HG03108 (cell line): ENCODE data around the gene SPAM1.
"Not testable (repeated sequence)": the region's sequence is repeated elsewhere in the genome, so short reads cannot be mapped to it uniquely, and the experiment has no call there.

Experiments used
- ATAC-seq: cut with Tn5 transposase; IDR thresholded peaks from one replicate; pipeline ENCODE4 v1.9.1; 2021; ENCODE audit warnings: moderate library complexity; ENCODE audit not compliant: unreplicated experiment

Gene SPAM1

DNA sequence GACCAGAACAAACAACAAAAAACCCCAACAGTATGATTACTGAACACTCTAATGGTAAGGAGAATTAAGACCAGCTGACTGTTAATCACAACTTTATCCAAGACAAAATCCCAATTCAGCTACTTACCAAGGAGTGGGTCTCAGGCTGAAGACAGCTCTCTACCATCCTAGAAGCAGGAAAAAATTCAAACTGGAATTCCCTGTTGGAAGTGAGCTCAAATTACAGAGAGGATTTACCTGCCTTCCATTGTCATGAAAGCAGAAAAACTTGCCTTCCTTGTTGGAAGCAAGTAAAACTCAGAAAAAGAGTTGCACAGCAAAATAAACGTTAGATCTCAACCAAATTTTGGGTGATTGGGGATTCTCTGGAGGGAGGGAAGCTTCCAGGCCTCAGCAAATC is 20.9 kb downstream of the SPAM1 start:
- ATAC-seq, result no peak

- ATAC-seq, result no peak
Observed at GRCh38 chr7:123948136-123948535, 23.1 kb downstream of the SPAM1 start.

GRCh38 chr7:123958186-123958703 is 33.2 kb downstream of the SPAM1 start:
- no peak for ATAC-seq

GRCh38 chr7:123961771-123962170 is 36.7 kb downstream of the SPAM1 start:
- ATAC-seq, result no peak

- no peak for ATAC-seq
Observed at GRCh38 chr7:123966936-123967335, 41.9 kb downstream of the SPAM1 start.

DNA sequence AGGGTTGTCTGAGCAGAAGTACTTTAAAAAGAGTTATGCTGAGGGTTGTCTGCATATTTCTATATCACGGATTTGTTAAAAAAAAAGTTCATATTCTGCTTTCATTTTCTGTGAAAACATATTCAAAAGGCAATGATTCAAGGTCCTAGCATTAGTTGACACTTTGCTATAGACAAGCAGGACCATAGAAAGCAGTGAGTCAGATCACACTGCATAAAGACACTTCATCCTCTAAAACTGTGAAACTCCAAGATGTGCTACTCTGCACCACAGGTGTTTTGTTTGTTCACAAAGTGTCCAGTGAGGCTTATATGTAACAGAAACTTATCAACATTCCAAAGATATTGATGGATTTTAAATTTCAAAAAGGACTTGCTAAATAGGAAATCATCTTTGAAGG is 47.0 kb downstream of the SPAM1 start:
- no peak for ATAC-seq

GRCh38 chr7:123972831-123973230 is 47.8 kb downstream of the SPAM1 start:
- no peak for ATAC-seq

- ATAC-seq, result no peak
Observed at GRCh38 chr7:123974326-123974908, 49.4 kb downstream of the SPAM1 start.

GRCh38 chr7:123975084-123975483 is 50.0 kb downstream of the SPAM1 start:
- no peak for ATAC-seq

GRCh38 chr7:123977081-123977480 is 52.0 kb downstream of the SPAM1 start:
- ATAC-seq, result no peak

DNA sequence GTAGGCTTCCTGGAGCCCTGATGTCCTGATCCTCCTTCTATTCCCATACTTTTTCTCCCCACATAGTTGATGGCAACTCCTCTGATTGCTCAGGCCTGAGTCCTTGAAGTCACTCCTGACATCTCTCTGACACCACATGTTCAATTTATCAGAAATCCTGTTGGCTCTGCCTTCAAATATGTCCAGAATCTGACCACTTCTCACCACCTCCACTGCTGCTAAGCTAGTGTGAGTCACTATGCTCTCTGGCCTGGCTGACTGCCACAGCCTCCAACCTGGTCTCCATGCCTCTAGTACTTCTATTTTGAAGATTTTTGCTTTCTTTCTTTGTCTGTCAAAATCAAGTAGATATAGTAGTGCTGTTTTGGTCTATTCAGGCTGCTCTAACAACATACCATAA is 54.8 kb downstream of the SPAM1 start:
- no peak for ATAC-seq

DNA sequence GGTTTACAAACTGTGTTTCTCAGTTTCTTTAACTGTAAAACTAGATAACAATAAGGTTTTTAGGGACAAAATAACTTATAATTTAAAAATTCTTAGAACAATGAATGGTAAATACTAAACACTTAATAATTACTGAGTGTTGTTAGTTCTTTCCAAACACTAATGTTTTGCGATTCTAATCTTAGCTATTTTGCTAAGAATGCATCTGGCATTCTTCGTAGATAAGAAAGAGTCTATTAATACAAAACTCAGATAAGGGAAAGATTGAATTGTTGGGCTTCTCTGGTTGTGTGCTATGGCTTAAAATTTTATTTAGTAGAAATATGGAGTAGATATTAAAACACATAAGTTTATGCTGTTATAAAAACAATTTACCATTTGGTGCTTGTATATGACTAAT is 62.4 kb downstream of the SPAM1 start:
- no peak for ATAC-seq

- ATAC-seq, result no peak
Observed at GRCh38 chr7:123992913-123993518, 68.0 kb downstream of the SPAM1 start.

DNA sequence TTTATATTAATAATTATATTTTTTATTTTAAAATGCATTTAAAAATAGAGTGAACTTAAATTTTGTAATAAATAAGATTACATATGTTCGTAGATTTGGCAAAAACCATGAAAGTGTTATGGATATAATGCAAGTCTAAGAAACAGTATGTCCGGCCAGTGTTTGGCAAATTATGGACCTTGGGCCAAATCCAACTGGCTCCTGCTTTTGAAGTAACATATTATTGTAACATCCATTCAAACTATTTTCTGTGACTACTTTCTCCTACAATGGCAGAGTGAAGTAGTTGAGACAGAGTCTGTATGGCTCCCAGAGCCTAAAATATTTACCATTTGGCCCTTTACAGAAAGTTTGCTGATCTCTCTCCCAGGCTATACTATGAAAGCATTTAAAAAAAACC is 69.0 kb downstream of the SPAM1 start:
- no peak for ATAC-seq

DNA sequence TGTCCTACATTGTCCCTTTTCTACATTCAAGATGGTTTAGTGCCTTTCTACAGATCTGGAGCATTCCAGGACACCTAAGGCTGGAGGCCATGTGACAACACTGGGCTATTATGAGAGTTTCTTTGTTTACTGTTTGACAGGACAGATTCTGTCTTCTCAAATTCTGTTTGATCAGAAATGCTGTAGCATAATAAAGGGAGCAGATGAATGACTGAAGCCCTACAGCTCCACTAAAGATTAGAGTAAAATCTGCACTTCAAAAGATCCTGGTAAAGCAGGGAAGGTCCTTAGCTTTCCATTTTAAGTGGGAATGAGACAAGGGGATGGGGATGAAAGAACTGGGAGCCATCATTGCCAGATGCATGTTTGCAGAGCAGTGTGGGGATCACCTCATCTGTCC is 69.4 kb downstream of the SPAM1 start:
- ATAC-seq, result no peak

GRCh38 chr7:123995617-123996326 is 70.7 kb downstream of the SPAM1 start:
- ATAC-seq, result no peak

DNA sequence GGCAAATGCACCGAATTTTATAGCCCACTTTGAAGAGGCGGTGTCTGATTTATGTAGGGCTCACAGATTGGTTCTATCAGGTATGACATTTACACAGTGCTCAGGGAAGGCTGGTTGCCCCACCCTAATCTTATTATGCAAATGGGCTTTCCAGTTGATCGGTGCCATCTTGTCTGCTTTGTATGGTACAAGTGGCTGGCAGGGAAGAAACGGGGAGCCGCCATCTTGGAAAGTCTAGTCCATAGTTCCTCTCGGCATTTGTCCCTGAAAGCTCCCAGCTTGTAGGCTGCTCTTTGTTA is 71.2 kb downstream of the SPAM1 start:
- ATAC-seq, result no peak

GRCh38 chr7:123998921-123999320 is 73.9 kb downstream of the SPAM1 start:
- ATAC-seq, result no peak

GRCh38 chr7:123999703-124000102 is 74.7 kb downstream of the SPAM1 start:
- no peak for ATAC-seq

DNA sequence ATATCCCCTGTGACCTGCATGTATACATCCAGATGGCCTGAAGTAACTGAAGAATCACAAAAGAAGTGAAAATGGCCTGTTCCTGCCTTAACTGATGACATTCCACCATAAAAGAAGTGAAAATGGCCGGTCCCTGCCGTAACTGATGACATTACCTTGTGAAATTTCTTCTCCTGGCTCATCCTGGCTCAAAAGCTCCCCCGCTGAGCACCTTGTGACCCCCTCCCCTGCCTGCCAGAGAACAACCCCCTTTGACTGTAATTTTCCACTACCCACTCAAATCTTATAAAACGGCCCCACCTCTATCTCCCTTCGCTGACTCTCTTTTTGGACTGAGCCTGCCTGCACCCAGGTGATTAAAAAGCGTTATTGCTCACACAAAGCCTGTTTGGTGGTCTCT is 83.3 kb downstream of the SPAM1 start:
- ATAC-seq, result not testable (repeated sequence)

DNA sequence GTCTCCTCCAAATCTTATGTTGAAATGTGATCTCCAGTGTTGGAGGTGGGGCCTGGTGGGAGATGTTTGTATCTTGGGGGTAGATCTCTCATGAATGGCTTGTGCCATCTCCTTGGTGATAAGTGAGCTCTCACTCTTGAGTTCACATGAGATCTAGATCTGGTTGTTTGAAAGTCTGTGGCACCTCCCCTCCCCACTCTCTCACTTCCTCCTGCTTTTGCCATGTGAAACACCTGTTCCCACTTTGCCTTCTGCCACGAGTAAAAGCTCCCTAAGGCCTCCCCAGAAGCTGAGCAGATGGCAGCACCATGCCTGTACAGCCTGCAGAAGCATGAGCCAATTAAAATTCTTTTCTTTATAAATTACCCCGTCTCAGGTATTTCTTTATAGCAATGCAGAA is 84.3 kb downstream of the SPAM1 start:
- no peak for ATAC-seq
